Limb (tissue), 2 donors: ENCODE data around the gene MPC1.
"Not testable (repeated sequence)": the region's sequence is repeated elsewhere in the genome, so short reads cannot be mapped to it uniquely, and the experiment has no call there.

Source experiments
- DNase-seq, 2 donors: peaks; one replicate each; pipeline ENCODE4 v3.0.0-alpha.2; 2016; ENCODE audit errors: extremely low spot score in 2 of 2

Gene MPC1

DNA sequence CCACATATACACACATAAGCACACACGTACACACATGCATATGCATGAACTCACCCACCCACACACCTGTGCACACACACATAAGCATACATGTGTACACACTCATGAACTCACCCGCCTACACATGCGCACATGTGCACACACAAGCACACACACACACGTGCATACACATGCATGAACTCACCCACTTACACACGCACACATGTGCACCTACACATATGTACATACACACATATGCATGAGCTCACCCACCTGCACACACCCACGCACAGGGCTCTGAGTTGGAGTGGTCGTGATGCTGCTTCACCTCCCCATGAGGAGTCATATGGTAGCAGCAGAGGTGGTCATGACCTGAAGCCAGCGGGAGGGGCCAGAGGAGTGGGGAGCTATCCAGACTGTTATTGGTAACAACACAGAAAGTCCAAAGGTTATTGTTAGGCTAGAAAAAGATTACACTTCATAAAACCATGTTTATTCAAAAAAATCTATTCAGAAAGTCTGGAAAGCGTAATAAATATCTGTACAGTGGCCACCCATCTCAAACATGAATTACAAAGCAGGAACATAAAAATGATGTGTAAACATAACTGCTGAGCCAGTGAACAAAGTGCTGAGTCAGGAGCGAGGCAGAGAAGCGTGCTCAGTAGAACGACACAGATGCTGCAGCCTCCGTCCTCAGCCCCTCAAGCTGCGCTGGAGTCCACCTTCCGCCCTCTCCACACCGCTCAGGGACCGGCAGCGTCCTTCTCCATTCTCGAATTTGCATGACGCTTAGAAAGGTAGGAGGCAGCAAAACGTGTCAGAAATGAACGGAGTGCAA is 26.4 kb upstream of the MPC1 start:
- no peak for DNase-seq

DNA sequence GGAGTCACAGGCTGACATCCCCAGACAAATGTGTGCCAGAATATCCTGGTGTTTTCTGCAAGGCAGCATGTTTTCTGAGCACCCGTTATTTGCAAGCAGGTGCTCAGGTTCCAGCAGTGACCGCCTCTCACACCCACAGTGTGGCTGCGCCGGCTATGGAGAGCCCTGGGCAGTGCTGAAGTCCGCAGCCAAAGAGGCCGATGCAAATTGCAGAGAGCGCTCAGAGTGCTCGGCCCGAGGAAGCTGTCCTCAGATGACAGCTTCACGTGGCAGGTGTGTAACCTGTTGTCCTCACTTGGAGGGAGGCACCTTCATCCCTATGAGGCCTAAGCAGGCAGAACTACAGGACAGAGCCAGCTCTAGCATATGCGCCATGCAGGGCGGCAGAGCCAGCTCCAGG is 23.5 kb upstream of the MPC1 start:
- no peak for DNase-seq

DNA sequence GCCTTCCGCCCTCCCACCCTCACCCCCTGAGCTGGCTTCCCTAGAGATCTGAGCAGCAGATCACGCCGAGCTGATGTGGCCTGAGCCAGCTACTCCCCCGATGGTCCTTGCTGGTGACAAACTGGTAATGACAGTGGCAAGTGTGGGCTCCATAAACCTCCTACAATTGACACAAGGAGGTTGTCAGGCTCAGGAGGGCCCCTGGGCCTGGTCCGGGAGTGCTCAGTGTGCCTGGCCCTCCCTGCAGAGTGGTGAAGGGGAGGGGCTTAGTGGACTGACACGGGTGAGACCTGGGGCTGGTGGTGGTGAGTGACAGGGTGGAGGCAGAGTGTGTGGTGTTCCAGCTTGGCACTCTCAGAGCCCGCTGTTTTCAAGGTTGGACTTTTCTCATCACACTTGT is 22.6 kb upstream of the MPC1 start:
- DNase-seq, result no peak

DNA sequence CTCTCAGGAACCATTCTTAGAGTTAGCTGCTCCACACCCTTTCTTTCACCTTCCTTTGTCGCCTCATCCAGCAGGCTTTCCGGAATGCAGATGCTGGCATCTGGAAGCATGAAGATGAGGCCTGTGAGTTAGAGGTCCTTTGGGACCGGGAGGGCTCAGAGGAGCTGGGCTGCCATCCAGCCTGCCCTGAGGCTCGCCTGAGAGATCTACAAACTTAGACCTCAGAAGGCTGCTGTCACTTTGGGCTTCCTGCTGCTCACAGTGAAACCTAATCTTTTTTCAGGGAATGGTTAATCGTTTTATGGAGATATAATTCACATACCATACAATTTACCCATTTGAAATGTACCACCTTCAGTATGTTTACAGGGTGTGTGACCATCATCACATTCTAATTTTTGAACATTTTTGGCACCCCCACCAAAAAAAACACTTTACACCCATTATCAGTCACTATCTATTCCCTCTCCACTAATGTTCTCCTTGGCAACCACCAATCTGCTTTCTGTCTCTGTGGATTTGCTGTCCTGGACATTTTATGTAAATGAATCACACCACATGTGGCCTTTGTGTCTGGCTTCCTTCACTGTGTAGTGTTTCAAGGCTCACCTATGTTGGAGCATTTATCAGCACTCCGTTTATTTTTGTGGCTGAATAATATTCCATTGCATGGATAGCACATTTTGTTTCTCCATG is 20.0 kb upstream of the MPC1 start:
- DNase-seq, result no peak

DNA sequence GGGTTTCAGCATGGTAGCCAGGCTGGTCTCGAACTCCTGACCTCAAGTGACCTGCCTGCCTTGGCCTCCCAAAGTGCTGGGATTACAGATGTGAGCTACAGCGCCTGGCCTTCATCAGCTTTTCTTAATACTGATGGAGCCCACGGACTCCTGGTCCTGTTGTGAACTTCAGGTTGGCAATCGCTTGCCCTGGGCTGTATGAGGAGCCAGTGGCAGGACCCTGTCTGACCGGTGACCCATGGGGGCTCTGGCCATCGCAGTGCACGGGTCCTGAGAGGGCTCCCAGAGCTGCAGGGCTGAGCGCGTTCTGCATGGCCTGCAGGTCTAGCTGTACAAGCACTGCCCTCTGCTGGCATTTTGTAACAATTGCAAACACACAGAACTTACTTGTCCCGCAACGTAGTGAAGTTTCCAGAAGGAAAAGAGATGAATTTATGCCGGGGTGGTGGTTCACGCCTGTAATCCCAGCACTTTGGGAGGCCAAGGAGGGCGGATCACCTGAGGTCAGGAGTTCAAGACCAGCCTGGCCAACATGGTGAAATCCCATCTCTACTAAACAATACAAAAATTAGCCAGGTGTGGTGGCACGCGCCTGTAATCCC is 18.0 kb upstream of the MPC1 start:
- DNase-seq, result peak; percentile 48 to 69

DNA sequence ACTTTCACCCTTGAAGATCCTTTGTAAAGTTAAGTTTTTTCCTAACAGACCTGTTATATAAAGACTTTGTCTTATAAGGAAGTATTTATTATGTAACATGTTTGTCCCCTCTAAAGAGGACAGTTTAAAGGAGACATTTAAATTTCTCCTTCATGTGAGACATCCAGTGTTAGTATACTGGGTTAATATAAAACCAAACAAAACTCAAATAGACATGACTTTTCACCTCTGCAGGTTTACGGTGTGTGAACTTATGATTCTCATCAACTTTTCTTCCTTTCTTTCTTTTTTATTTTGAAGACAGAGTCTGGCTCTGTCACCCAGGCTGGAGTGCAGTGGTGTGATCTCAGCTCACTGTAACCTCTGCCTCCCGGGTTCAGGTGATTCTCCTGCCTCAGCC is 17.4 kb upstream of the MPC1 start:
- no peak for DNase-seq

DNA sequence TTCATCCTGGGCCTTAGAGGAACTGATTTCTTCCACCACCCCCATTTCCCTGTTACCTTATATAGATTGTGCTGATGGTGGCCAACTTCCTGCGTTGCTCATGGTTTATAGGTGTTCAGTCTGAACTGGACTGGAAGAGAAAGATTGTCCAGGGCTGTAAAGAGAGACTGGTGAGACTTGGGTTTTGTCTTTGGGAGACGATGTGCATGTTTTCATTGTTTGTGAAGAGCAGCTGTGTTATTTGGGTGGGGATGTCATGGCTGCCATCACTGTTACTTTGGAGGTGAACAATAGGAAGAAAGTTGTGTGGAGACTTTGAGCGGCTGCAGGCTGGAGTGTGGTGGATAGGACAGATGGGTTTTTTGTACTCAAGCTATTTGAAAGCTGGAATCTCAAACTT is 15.6 kb upstream of the MPC1 start:
- DNase-seq, result no peak

DNA sequence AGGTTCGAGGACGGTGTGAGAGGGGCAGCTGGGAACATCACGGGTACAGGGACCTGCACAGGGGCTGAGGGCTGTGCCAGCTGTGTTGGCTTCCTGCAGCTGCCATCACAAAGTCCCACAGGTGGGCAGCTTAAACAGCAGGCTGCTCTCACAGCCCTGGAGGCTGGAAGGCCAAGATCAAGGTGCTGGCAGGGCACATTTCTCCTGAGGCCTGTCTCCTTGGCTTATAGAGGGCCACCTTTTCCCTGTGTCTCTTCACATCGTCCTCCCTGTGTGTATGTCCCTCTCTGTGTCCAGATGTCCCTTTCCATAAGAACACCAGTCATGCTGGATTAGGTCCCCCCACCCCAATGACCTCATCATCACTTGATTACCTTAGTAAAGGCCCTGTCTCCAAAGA is 15.1 kb upstream of the MPC1 start:
- no peak for DNase-seq

DNA sequence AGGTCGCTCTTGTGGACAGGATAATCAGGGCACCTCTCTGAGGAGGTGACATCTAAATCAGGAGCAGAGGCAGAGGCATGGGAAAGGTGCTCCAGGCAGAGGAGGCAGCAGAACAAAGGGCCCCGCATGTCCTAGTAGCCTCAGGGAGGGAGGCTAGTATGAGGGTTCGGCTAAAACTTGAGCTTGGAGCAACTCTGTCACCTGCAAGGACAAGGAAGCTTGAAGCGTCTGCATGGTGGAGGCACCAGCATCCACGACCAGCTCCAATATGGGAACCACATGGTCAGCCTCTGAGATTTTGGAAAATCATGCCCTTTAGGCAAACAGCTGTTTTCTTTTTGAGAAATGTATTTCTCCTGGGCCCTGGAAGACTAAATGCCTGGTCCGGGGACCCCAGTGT is 13.0 kb upstream of the MPC1 start:
- DNase-seq, result no peak

DNA sequence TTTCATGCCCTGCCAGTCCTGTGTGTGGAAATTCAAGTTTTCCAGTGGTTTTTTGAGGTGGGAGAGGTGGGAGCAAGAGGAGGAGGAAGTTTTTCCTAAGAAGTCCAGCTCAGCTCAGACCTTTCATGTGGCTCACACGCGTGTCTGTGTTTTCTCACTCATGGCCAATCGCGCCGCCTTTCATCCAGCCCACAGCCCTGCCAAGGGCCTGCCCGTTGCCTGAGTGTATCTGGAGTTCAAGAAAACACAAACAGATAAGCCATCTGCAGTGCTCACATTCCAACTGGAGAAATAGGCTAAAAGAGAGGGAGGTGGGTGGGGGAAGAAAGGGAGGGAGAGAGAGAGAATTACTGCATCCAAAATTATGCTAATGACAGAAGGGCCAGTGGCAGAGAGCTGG is 12.6 kb upstream of the MPC1 start:
- no peak for DNase-seq

DNA sequence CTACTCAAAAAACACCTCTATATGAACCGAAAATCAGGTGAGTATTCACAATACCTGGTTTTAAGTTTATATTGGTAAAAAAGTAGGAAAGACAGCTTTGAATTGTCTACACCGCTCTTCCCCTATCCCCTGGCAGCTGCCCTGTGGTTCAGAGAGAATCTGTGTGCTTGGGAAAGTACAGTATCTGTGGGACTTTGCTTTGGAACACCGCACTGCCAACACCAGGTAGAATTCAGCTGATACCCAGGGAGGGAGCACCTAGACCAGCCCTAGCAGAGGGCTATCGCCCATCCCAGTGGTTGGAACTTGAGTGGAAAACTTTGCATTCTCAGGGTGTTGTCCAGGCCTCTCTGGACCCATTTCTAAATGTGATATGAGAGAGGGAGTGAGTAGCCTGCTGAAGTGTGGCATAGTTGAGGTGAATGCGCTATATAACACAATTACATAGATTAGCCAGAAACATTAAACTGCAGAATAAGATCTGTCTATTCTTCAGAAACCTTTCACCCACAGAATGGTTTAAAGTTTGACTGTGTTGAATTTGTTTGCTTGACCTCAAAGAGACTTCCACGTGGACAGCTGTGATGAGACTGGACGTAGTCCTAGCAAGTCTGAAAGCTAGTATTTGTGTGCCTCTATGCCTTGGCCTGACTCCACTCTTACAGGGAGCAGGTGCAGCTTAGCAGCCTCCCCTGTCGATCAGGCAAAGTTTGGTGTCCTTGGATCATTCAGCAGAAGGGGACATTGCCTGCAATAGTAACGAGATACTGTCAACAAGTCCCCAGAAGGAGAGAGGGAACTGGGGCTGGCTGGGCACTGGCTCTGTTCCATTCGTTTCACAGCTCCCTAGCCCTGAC is 11.5 kb upstream of the MPC1 start:
- no peak for DNase-seq

DNA sequence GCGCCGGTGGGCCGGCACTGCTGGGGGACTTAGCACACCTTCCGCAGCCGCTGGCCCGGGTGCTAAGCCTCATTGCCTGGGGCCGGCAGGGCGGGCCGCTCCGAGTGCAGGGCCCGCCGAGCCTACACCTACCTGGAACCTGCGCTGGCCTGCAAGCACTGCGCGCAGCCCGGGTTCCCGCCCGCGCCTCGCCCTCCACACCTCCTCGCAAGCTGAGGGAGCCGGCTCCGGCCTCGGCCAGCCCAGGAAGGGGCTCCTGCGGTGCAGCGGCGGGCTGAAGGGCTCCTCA is 10.7 kb upstream of the MPC1 start:
- DNase-seq, result no peak

DNA sequence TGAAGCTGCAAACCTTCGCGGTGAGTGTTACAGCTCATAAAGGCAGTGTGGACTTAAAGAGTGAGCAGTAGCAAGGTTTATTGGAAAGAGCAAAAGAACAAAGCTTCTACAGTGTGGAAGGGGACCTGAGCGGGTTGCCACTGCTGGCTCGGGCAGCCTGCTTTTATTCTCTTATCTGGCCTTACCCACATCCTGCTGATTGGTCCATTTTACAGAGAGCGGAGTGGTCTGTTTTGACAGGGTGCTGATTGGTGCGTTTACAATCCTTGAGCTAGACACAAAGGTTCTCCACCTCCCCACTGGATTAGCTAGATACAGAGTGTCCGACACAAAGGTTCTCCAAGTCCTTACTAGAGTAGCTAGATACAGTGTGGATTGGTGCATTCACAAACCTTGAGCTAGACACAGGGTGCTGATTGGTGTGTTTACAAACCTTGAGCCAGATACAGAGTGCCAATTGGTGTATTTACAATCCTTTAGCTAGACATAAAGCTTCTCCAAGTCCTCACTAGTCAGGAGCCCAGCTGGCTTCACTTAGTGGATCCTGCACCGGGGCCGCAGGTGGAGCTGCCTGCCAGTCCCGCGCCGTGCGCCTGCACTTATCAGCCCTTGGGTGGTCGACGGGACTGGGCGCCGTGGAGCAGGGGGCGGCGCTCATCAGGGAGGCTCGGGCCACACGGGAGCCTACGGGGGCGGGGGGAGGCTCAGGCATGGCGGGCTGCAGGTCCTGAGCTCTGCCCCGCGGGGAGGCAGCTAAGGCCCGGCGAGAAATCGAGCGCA is 10.2 kb upstream of the MPC1 start:
- not testable (repeated sequence) for DNase-seq

DNA sequence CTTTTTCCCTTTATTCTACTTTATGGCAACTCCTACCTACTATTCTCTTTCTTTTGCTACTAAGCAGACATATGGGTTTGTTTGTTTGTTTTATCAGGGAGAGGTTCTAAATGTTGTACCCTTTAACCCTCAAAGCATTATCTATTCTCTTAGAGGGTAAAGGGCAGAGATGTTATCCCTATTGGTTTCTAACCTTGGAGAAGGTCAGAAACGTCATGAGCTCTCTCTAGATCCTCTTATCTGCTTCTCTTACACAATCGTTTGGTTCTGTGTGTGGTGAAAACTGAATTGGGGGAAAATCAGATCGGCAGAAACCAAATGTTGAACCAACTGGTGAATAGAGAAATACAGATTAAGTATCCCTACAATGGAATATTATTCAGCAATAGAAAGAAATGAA is 6.4 kb upstream of the MPC1 start:
- DNase-seq, result no peak

DNA sequence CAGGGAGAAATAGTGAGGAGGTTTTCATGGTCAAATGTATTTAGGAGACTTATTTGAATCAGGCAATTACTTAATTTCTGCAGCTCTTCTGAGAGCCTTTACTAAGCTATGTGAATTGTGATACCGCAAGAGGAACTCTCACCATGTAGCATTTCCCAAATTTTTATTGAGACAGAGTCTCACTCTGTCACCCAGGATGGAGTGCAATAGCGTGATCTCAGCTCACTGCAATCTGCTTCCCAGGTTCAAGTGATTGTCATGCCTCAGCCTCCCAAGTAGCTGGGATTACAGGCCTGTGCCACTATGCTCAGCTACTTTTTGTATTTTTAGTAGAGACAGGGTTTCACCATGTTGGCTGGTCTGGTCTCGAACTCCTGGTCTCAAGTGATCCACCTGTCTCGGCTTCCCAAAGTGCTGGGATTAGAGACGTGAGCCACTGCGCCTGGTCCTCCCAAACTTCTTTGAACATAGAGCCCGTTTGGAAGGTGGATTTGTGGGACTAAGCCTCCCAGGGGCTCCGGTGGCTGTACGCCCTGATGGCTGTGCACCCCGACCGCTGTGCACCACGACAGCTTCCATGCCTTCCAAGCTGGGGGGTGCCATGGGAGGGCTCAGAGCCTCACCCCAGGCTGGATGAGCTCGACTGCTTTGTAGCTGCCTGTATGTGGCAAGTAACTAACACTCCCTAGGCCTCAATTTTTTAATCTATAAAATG is 5.7 kb upstream of the MPC1 start:
- DNase-seq, result no peak

DNA sequence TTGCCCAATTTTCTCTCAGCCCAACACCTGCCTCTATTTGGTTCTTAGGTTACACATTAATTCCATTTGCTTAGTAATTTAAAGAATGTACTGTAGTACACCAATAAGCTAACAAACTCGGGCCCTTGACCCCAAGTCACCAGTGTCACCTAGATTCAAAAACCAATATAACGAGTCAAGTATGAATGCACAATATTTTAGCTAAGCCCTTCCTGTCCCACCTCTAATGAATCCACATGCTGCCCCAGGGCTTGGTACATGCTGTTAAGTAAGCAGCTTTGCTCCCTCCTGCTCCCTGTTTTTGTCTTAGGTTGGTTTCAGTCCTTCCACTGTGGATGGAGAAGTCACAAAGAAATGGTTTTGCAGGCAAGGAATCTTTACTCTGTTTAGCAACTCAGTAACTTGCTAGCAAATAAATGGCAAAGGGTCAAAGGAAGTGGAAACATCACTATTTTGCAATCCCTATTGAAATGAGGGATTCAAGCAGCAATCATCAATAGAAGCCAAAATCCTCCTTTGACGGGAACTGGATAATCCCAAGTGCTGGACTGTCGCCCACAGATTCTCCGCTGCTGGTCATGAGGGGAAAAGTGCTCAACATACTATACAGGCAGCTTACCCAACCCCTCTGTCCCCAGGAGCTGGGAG is 5.0 kb upstream of the MPC1 start:
- DNase-seq, result no peak

DNA sequence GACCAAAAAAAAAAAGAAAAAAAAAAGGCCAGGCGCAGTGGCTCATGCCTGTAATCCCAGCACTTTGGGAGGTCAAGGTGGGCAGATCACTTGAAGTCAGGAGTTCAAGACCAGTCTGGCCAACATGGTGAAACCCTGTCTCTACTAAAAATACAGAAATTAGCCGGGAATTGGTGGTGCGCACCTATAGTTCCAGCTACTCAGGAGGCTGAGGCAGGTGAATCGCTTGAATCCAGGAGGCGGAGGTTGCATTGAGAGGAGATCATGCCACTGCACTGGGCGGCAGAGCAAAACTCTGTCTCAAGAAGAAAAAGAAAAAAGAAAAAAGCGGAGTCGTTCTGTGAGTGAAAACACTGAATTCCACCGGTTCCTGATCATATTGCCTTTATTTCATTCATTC is 4.4 kb upstream of the MPC1 start:
- not testable (repeated sequence) for DNase-seq

DNA sequence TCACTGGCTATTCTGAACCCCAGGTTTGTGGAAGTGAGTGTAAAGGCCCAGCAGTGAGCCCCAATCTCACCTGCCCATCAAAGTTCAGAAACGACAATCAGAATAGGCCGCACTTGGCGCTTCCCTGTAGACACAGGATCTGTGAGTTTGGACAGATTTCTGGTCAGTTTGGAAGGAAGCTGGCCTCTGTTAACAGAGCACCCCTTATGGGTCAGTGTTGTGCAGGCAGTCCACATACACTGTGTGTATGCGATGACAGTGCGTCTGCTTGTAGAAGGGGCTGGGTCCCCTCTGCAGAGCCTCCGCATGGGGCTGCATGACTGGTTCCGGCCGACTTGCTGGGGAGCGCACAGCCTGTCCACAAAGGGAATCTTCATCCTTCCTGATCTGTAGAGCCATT is 3.4 kb upstream of the MPC1 start:
- DNase-seq, result no peak

DNA sequence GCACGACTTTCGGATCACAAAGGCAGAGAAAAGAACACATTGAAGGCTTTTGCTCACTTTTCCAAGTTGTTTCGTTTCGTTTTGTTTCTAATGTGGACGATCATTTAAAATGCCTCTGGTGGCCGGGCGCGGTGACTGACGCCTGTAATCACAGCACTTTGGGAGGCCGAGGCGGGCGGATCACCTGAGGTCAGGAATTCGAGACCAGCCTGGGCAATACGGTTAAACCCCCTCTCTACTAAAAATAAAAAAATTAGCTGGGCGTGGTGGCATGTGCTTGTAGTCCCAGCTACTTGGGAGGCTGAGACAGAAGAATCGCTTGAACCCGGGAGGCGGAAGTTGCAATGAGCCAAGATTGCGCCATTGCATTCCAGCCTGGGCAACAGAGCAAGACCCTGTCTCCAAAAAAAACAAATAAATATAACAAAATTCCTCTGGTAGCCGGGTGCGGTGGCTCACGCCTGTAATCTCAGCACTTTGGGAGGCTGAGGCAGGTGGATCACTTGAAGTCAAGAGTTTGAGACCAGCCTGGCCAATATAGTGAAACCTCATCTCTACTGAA is 1.1 kb upstream of the MPC1 start:
- not testable (repeated sequence) for DNase-seq

DNA sequence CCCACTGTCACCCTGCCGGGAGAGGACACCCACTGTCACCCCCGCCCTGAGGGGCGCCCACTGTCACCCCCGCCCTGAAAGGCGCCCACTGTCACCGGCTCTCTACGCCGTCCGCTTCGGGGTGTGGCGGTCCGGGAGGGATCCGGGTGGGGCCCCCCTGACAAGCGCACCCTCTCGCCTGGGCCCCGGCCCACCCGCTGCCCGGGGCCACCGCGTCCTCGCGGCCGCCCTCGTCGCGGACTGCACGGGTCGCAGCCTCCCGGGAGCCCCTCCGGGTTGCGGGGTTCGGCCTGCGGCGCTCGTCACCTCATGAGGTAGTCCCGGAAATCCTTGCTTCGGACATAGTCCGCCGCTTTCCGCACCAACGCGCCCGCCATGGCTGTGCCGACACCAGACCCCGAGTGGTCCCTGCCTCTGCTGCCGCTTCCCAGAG is 224 bp downstream of the MPC1 start:
- no peak for DNase-seq
